ENCODE measurements around the gene UBE2M.
"Not testable (repeated sequence)": the region's sequence is repeated elsewhere in the genome, so short reads cannot be mapped to it uniquely, and the experiment has no call there.

UBE2M gene

GRCh38 chr19:58511353-58512208, 46.8 kb downstream of the UBE2M start, which contains the start of gene SLC27A5:
SLC27A5 (minus strand) TSS chr19:58511992; CDS start chr19:58511955, 37 bp downstream.
- H3K4me3 ChIP-seq (ENCODE audit: low read length), result no peak within 1 kb of the TSS
- TF ChIP-seq ZNF274 (IDR thresholded peaks at IDR 0.05; ENCODE audit: low read depth, low read length), result no peak

GRCh38 chr19:58510084-58510862, 48.1 kb downstream of the UBE2M start:
- H3K4me3 ChIP-seq (ENCODE audit: low read length), result no peak overlapping the region

GRCh38 chr19:58509731-58510083, 48.7 kb downstream of the UBE2M start:
- no peak for TF ChIP-seq ZNF274 (IDR thresholded peaks at IDR 0.05; ENCODE audit: low read depth, low read length)
- H3K4me3 ChIP-seq (ENCODE audit: low read length), result no peak overlapping the region

More at GRCh38 chr19:58510084-58510862, 48.1 kb downstream of the UBE2M start:
- TF ChIP-seq ZNF274 (IDR thresholded peaks at IDR 0.05; ENCODE audit: low read depth, low read length), result no peak

GRCh38 chr19:58507602-58508223, 50.7 kb downstream of the UBE2M start:
- H3K4me3 ChIP-seq (ENCODE audit: low read length), result not testable (repeated sequence)

Data from GM08714 (cell line).